Measurements from ENCODE around the gene DOK6. TPM values are rescaled to one million over a fixed set of nuclear protein-coding genes. Genes with fewer than 3 reads are reported as not detected.

DOK6 gene
- total and polyA plus RNA-seq, 2 of the 13 experiments (the other 11 are each of a cell fraction or from before 2014, with no cell fraction given) = 17.0 to 17.2 TPM

- H3K4me2 ChIP-seq (ENCODE audit: low read depth, low read length) = no peak overlapping the region
- ChIA-PET POLR2A (no interaction called here), CTCF (ENCODE audit: low intra/inter-chr PET ratio, low total read pairs) (no interaction called here)
- H3K27me3 ChIP-seq (ENCODE audit: control insufficient read depth in 1 of 2, insufficient read depth in 2 of 2, low read length in 2 of 2) = no peaks in the 10 kb centered on the region
- in situ Hi-C loops (cut with HindIII; ENCODE audit: extremely low pct_ligation_motif_present, low pct_unique_long_range_greater_than_20kb) (no loop called here), intact Hi-C loops (cut with micrococcal nuclease; ENCODE audit: unreplicated experiment) (no loop called here)
- no peaks in the 10 kb centered on the region for H3K79me2 ChIP-seq (ENCODE audit: insufficient read depth, low read length)
- DNase-seq (ENCODE audit: low spot score) (no peak), ATAC-seq (no peak), FAIRE-seq (no peak)
- H3K27ac ChIP-seq (ENCODE audit: extremely low read length, insufficient read depth, low read length) = no peak overlapping the region
- no peak overlapping the region for H3K4me3 ChIP-seq (replicated peaks in 1 of 3; ENCODE audit: insufficient read depth in 1 of 3, low read depth in 2 of 3, low read length in 3 of 3)
- BruUV-seq (replicated peaks) = no TSS peak
- no peaks in the 10 kb centered on the region for H4K20me1 ChIP-seq (ENCODE audit: insufficient read depth, low read length)
- no peaks in the 10 kb centered on the region for H3K36me3 ChIP-seq (replicated peaks in 1 of 2; ENCODE audit: control insufficient read depth in 1 of 2, insufficient read depth in 2 of 2, low read length in 2 of 2)
- no peak overlapping the region for H2AFZ ChIP-seq (ENCODE audit: low read length)
- H3K4me1 ChIP-seq (ENCODE audit: insufficient read depth, low read length) = no peaks in the 10 kb centered on the region
- TF ChIP-seq MTERF4 (CRISPR knock-in tag; IDR thresholded peaks at IDR 0.05) = no peak
- TF ChIP-seq ZNF883 (CRISPR knock-in tag; IDR thresholded peaks at IDR 0.05; ENCODE audit: not compliant biosample characterization) = no peak
- TF ChIP-seq DMAP1 (CRISPR knock-in tag; IDR thresholded peaks at IDR 0.05) = no peak
- no peak for TF ChIP-seq ZBTB44 (CRISPR knock-in tag; IDR thresholded peaks at IDR 0.05)
- TF ChIP-seq CCAR2 (optimal IDR thresholded peaks at IDR 0.05; ENCODE audit: low read depth, low read length) = no peak
- TF ChIP-seq ZKSCAN5 (CRISPR knock-in tag; IDR thresholded peaks at IDR 0.05) = no peak
- TF ChIP-seq, protein P1, sequence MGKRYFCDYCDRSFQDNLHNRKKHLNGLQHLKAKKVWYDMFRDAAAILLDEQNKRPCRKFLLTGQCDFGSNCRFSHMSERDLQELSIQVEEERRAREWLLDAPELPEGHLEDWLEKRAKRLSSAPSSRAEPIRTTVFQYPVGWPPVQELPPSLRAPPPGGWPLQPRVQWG (CRISPR knock-in tag; IDR thresholded peaks at IDR 0.05; ENCODE audit: borderline replicate concordance, low read depth) = no peak
- no peak for TF ChIP-seq GPN1 (CRISPR knock-in tag; IDR thresholded peaks at IDR 0.05; ENCODE audit: borderline replicate concordance)
- no peak for TF ChIP-seq CHCHD3 (CRISPR knock-in tag; IDR thresholded peaks at IDR 0.05)
- WGBS (ENCODE audit: low lambda C conversion rate) = 55% methylated on average over 3 of the region's 3 CpGs
- H3K9ac ChIP-seq (ENCODE audit: insufficient read depth, low read depth, low read length) = no peak overlapping the region
- H3K9me3 ChIP-seq (ENCODE audit: low read length) = no peaks in the 10 kb centered on the region
Measured at GRCh38 chr18:69622184-69622583, 221.5 kb downstream of the DOK6 start.
